ENCODE measurements around the gene CD52.
"Not testable (repeated sequence)": the region's sequence is repeated elsewhere in the genome, so short reads cannot be mapped to it uniquely, and the experiment has no call there.

CD52 gene

DNA sequence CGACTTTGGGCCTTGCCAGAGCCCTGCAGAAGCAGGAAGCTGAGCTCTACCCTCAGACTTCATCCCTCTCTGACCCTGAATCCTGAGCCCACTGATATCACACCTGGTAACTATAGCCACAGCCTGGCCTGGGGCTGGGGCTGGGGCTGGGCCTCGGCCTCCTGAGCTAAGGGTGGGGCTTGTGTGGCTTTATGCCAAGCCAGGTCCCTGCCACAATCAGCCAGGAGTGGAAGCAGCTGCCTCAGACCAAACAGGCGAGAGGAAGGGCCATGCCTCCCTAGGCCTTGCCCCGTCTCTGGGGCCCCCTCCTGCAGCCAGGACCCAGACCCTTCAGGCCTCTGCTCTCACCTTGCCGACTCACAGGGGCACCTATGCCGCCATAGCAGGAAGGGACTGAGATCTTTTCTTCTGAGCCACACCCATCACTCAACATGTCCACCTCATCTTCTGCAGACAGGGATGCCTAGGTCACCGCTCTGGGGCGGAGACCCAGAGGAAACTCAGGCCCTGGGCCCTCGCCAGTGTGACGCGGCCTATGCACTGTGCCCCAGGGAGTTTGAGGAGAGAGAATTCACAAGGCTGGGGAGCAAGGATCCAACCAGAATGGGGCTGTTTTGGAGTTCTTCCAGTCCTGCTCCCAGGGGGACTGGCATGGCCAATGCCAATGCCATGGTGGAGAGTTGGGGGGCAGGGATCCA lies 17.0 kb upstream of the CD52 start:
- DNase-seq (ENCODE audit: low read depth in 2 of 2) = no peak

DNA sequence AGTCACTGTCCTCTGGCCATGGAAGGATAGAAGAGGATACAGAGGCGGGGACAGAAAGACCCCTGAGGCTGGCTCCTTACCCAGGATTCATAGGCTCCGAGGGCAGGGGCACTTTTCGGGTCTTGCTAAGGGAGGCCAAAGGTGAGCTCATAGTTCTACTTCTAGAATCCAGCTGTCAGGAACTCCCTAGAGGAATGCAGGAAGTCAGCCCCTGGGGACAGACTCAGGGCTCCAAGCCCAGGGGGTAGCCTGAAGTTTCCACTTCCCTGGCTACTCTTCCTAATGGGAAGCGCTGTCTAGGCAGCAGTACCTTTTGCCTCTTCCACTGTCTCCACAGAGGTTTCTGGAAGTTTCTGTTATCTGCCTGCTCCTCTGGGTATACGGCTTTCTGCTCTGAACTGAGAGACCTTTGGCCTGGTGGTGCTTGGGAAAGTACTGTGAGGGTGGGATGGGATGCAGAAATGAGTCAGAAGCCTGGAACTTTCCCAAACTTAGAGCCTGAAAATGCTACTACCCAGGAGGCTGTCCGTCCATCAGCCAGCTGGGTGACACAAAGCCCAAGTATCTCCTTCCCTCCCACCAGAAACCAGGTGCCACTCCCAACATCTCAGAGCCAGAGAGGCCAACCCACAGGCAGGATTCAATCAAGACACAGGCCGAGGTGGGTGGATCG lies 14.9 kb upstream of the CD52 start:
- no peak for DNase-seq (ENCODE audit: low read depth in 2 of 2)

DNA sequence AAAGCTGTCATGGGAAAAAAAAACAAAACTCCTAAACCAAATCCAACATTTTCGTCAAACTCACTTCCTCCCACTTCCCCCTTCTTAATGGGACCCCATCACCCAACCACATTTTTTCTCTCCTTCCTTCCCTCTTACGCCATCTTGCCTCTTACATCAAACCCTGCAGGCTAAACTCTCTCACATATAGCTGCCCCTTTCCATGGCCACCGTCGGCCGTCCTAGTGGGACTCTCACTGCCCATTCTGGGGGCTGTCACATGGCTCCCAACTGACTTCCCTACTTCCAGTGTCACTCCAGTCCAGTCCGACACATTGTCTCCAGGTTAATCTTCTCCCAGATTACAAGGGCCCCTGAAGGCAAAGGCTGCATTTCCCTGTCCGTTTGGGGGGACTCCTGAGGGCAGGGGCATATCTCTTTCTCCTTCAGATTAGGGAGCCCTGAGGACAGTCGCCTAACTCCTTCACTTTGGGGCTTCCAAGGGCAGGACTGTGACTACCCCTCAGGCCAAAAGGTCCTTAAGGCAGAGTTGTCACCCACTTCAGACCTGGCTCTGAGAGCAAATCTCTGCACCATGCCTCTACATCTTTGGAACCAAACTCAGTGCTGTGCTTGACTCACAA lies 12.0 kb upstream of the CD52 start:
- no peak for DNase-seq (ENCODE audit: low read depth in 2 of 2)

DNA sequence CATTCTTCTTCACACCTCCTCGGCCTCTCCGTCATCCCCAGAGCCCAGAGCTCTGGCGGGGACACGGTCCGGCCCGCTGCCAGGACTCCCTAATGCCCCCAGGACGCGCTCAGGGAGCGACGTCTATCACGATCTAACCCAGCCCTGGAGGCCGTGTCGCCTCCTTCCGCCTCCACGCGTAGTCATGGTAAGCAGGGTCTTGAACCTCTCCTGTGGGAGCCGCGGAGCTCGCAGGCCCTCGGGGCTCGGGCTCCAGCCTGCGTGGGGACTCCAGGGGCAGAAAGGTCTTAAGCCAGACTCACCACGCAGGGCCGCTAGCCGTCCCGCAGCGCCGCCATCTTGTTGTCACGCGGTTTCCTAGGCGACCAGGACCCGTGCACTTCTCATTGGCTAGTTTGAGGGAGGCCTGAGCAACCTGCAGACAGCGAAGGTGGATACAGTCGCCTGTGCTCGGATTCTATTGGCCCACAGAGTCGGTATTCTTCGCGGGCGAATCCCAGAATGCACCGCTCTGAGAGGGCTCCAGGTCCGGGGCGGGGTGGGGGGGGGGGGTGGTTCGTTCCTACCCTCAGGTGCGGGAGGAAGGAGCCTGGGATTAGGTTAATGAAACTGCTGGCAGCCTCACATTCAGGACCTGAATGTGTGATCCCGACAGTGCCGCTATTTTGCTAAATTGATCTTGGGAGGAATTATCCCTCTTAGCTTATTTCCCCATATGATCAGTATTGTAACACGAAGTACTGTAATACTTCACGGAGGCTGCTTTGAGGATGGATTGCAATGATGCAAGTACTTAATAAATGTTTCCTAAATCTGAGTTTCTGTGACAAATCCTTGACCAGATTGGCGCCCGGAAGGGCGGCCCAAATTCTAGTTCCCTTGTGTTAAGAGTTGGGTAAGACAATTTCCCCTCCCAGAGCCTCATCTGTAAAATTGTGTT lies 11.2 kb upstream of the CD52 start, which contains the start of gene UBXN11:
TSS of gene UBXN11 (minus strand) at position 347 of the 940 bp plus-strand sequence. CDS start 3,753 bp downstream, outside the sequence.
- peak; percentile 88 for DNase-seq (ENCODE audit: low read depth in 2 of 2)

DNA sequence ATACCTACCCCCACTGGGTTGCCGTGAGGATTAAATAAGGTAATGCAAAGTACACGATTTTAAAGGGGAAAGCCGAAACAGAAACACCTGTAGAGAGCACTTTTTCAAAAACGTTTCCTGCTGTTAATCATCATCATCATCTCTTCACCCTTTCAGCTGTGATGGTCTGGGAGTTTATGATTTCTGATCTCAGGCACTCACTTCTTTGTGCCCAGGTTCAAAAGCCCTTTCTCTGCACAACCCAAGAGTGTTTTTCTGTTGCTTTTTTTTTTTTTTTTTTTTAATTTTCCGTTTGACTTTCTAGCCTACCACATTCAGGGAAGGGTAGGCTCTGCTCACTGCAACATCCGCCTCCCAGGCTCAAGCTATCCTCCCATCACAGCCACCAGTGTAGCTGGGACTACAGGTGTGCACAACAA lies 10.4 kb upstream of the CD52 start:
- DNase-seq (ENCODE audit: low read depth in 2 of 2) = no peak

DNA sequence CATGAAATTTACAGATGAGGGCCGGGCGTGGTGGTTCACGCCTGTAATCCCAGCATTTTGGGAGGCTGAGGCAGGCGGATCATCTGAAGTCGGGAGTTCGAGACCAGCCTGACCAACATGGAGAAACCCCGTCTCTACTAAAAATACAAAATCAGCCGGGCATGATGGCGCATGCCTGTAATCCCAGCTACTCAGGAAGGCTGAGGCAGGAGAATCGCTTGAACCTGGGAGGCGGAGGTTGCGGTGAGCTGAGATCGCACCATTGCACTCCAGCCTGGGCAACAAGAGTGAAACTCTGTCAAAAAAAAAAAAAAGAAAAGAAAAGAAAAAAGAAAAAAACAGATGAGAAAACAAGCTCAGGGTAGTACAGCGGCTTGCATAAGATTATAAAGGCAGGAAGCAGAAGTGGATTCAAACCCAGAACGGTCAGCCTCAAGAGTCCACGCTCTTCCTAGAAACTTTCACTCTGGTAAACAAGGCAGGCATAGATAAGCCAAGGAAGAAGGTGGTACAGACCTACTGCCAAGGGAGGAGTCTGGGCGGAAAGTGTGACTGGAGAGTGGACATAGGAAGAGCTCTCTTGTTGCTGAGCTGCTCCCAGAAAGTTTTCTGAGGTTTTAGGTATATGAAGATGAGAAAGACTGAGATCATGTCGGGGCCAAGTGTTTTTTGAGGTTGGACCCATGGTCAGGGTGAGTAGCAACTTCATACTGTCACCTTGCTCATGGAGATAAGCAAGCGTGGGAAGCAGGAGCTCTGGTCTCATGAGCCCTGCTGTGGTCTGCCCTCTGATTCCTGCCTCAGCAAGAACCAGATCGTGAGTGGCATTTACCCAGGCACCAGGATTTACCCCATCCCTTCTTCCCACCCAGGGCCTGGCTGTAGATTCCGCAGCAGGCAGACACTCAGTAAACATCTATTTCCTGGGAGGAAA lies 9.5 kb upstream of the CD52 start:
- not testable (repeated sequence) for DNase-seq (ENCODE audit: low read depth in 2 of 2)

DNA sequence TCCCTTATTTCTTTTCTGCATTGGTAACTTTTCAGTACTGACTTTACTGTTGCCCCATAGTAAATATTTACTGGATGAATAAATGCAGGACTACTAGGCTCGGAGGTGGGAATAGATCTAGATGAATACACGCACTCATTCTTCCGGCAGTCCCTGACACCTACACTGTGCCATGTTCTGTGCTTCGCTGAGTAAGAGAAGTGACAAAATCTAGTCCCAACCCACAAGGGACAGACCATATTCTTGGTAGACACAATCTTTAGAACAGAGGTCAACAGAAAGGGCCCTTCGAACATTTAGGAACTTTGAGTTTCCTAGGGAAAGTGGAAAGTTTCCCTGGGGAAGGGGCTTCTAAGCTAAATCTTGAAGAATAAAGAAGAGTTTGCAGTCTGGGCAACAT lies 3.3 kb upstream of the CD52 start:
- DNase-seq (ENCODE audit: low read depth in 2 of 2) = no peak

DNA sequence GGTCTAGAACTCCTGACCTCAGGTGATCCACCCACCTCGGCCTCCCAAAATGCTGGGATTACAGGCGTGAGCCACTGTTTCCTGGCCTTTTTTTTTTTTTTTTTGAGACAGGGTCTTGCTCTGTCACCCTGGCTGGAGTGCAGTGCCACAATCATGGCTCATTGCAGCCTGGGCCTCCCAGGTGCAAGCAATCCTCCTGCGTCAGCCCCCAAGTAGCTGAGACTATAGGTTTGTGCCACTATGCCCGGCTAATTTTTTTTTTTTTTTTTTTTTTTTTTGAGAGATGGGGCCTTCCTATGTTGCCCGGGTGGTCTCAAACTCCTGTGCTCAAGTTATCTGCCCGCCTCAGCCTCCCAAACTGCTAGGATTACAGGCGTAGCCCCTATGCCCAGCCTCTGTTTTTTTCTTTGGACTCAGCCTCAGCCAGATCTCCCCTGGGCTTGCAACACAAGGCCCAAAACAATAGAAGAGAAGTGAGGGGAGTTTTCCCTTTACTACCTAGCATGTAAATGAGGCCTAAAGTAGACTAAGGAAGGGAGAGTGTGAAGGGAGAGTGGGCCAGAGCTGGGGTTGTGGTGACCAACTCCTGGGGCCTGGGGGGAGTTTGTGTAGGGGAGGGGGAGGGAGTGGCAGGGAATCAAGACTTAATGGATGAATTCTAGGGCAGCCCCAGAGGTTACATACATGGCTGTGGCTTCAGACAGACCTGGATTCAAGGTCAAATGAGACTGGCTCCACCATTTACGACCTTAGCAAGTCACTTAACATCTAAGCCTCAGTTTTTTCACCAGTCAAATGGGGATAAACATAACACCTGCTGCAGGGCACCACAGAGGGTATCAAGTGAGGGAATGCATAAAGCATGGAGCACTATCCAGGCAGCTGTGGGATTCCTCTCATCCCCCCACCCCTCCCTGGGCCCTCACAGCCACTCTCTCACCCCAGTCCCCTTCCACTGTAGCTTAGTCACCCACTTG lies 1.6 kb upstream of the CD52 start:
- no peak for DNase-seq (ENCODE audit: low read depth in 2 of 2)

DNA sequence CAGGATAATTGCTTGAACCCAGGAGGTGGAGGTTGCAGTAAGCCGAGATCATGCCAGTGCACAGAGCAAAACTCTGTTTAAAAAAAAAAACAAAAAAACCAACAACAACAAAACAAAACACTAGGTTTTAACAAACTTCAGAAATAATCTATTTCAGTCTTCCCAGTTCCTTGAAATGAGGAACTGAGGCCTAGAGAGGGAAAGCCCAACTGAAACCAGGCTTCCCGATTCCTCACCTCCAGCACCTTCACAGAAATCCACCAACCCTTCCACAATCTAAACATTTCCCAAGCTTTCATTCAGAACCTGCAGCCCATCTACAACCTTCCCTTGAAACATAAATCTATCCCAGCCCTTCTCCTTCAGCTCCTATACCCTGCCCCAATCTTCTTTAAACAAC lies 612 bp upstream of the CD52 start:
- no peak for DNase-seq (ENCODE audit: low read depth in 2 of 2)

DNA sequence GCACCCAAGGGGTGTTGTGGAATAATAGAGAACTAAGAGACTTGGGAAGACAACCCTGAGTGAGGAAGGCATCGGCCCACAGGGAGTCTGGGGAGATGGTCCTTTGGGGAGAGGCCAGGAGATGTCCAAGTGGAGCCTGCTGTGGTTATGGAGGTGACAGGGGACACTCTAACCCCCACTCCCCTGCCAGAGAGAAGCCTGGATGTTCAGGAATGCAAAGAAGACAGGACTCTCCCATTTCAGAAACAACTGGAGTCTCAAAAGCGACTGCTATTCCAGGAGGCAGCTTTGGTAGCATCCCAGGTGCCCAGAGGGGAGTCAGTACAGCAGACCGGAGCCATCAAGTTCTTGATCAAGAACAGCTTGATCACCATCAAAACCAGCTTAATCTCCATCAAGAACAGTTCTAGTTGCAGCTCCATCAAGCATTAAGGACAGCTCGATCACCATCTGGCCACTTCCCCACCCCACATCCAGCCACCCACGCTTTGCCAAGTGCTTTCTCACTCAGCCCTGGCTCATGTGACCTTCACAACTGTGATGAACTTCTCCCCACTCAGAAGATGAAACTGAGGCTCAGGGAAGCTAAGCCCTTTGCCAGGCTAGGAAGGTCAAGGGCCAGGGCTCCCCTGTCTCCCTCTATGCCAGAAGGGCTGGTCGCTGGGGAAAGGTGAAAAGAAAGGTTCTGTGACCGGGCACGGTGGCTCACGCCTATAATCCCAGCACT lies 743 bp downstream of the CD52 start:
- DNase-seq (ENCODE audit: low read depth in 2 of 2) = peak; percentile 58 to 61

DNA sequence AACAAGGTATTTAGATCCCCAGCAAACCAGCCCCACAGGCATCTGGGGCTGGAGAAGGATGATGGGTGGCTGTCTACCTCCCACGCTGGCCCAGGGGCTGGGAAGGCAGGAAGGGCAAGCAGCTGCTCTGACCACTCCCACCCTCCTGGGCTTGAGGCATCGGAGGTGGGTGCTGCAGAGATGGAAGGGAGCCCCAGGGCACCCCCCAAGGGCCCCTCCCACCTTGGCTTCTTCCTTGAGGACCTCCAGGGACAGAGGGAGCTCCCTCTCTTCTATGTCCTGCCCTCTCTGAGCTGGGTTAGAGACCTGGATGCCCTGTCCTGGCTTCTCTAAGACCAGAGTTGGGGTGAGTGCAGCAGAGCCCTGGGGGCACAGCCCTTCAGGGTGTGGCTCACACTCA lies 3.1 kb downstream of the CD52 start:
- no peak for DNase-seq (ENCODE audit: low read depth in 2 of 2)

DNA sequence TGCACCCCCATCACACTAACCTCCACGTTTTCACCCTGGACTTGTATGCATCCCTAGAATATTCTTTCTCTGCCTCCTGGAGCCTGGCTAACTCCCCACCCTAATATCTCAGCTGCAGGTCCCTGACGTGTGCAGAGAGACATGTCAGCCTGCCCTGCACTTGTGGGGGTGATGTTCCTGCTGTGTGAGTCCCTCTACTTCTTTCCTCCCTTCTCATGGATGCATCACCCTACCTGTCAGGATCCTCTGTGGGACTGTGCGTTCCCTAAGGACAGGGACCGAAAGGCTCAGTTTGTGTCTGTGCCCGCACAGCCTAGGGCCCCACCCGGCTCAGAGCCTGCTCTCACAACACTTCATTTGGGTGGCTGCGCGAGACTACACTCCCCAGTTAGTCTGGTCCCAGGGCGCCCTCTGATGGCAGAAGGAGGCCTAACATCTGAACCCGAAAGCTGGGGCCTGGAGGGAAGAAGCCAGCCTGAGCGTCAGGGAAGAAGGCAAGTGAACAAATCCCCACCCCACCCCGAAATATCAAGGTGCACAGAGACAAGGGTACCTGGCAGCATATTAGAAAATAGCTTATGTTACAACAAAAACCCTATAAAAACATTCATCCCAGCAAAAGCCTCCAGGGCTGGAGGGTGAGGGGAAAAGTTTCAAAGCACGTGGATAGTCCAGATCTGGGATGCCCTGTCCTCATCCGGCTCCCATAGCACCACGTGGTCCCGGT lies 3.7 kb downstream of the CD52 start:
- DNase-seq (ENCODE audit: low read depth in 2 of 2) = peak; percentile 85

DNA sequence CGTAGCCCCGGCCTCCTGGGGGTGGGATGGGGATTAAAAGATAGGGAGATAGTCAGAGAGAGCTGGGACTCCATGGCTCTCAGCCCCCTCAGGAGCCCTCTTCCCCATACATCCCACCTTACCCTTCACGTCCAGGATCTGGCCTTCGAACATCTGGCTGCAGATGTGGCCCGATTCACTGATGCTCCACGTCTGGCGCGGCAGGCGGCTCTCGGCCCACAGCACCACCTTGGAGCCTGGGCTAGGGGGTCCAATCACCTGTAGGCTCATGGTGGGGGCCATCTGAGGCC lies 4.2 kb downstream of the CD52 start:
- no peak for DNase-seq (ENCODE audit: low read depth in 2 of 2)

DNA sequence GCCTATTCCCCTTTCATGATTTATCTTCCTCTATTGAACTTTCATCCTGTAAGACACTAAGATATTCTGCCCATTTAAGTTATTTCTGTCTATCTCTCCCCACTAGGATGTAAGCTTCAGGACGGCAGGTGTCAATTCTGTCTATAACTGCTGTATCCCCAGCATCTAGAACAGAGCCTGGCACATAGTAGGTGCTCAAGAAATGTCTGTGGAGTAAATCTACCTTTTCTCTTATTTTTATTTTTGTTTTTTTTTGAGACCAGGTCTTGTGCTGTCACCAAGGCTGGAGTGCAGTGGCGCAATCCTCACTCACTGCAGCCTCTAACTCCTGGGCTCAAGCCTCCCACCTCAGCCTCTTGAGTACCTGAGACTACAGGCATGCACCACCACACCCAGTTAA lies 5.6 kb downstream of the CD52 start:
- DNase-seq (ENCODE audit: low read depth in 2 of 2) = no peak

DNA sequence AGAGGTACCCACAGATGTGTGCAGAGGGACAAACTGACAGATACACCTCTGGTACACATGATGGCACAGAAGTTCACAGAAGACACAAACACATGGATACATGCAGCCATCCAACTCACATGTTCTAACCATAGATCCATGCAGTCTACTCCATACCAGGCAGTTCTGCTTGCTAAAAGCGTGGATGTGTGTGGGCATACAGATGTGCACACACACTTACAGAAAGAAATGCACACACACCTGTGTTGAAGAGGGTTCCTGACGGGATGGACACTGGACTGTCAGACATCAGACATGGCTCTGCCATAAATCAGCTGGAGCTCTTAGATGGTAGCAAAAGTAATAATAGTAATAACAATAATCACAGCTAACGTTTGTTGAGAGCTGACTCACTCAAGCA lies 6.8 kb downstream of the CD52 start:
- DNase-seq (ENCODE audit: low read depth in 2 of 2) = no peak

DNA sequence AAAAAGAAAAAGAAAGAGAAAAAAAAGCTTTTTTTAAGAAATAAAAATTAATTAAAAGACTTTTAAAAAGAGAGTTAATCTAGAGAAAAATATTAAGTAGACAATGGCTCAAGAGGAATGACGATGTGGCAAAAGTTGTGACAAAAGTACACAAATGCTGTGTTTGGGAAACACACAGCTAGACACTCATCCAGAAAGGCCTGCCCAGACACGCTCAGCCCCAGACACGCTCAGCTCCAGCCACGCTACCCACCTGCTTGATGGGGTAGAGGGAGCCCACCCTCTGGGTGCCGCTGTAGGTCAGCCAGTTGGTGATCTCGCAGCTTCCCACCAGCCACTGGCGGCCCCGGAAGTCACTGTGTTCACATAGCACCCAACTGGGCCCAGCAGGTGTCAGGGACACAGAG lies 10.2 kb downstream of the CD52 start:
- DNase-seq (ENCODE audit: low read depth in 2 of 2) = no peak

DNA sequence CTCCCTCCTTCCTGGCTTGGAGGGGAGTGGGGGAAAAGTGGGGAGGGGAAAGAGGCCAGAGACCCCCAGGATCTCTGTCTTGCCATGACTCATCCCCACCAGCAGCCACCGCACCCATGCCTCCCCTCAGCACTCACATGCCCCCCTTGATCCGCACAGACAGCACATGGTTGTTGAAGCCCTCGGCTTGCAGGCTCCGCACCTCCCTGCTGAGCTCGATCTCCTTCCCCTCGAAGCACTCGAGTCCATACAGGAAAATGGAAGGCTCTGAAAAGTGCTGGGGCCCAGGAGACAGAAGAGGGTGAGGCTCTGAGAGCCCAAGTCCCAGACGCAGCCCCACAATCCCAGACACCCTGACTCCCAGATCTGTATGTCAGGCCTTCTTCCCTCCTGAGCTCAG lies 10.8 kb downstream of the CD52 start:
- DNase-seq (ENCODE audit: low read depth in 2 of 2) = no peak

DNA sequence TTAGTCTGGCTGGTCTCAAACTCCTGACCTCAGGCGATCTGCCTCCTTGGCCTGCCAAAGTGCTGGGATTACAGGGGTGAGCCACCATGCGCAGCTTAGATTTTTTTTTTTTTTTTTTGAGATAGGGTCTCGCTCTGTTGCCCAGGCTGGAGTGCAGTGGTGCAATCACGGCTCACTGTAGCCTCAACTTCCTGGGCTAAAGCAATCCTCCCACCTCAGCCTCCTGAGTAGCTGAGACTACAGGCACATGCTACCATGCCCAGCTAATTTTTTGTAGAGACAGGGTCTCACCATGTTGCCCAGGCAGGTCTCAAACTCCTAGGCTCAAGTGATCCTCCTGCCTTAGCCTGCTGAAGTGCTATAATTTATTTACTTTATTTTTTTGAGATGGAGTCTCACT lies 11.6 kb downstream of the CD52 start:
- not testable (repeated sequence) for DNase-seq (ENCODE audit: low read depth in 2 of 2)

DNA sequence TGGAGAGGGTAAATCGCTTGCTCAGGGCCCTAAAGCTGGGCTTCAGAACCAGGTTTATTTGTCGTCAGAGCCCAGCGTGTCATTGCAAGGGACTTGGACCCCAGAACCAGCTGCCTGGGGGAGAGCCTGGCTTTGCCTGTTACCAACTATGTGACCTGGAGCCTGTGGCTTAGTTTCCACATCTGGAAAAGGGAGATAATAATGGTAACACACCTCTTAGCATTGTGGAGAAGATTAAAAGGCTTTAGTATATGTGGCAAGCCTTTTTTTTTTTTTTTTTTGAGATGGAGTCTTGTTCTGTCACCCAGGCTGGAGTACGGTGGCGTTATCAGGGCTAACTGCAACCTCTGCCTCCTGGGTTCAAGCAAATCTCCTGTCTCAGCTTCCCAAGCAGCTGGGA lies 12.5 kb downstream of the CD52 start:
- no peak for DNase-seq (ENCODE audit: low read depth in 2 of 2)

Measured in stimulated activated CD8-positive, alpha-beta memory T cell treated with anti-CD3 and anti-CD28 coated beads, Interleukin-15, amount 100 ng/mL, for 48 hours (primary cell).